ENCODE data around the gene KCNRG.
"Not testable (repeated sequence)": the region's sequence is repeated elsewhere in the genome, so short reads cannot be mapped to it uniquely, and the experiment has no call there.

KCNRG gene

GRCh38 chr13:50015258-50015657, at the start of gene KCNRG:
Gene KCNRG, plus strand, starts transcription at chr13:50015444. Its CDS starts 50 bp downstream, at chr13:50015494.
- DNase-seq: no peak

GRCh38 chr13:49967456-49967855, 47.8 kb upstream of the KCNRG start:
- no peak for DNase-seq

GRCh38 chr13:49972709-49973108, 42.5 kb upstream of the KCNRG start:
- DNase-seq: no peak

GRCh38 chr13:49975826-49976225, 39.4 kb upstream of the KCNRG start:
- DNase-seq: no peak

GRCh38 chr13:49976314-49977258, 38.7 kb upstream of the KCNRG start:
- peak; percentile 49 to 64 for DNase-seq

- no peak for DNase-seq
Measured at GRCh38 chr13:49977992-49978391, 37.3 kb upstream of the KCNRG start.

- DNase-seq: no peak
Measured at GRCh38 chr13:49980266-49980665, 35.0 kb upstream of the KCNRG start.

- DNase-seq: no peak
Measured at GRCh38 chr13:49985129-49985528, 30.1 kb upstream of the KCNRG start.

GRCh38 chr13:49986471-49986870, 28.8 kb upstream of the KCNRG start:
- no peak for DNase-seq

- DNase-seq: not testable (repeated sequence)
Measured at GRCh38 chr13:49990612-49991011, 24.6 kb upstream of the KCNRG start.

GRCh38 chr13:49993111-49993510, 22.1 kb upstream of the KCNRG start:
- DNase-seq: no peak

- DNase-seq: no peak
Measured at GRCh38 chr13:49993666-49994065, 21.6 kb upstream of the KCNRG start.

GRCh38 chr13:49995625-49996101, 19.6 kb upstream of the KCNRG start:
- no peak for DNase-seq

- DNase-seq: peak; percentile 57 to 76
Measured at GRCh38 chr13:49996161-49996915, 18.9 kb upstream of the KCNRG start.

GRCh38 chr13:49996951-49997895, 18.0 kb upstream of the KCNRG start, which contains the start of gene TRIM13:
Gene TRIM13, plus strand, starts transcription at chr13:49997042. Its CDS starts 14,899 bp downstream, at chr13:50011941.
- peak; percentile 76 to 78 for DNase-seq

GRCh38 chr13:49997955-49998354, 17.3 kb upstream of the KCNRG start:
- DNase-seq: no peak

- no peak for DNase-seq
Measured at GRCh38 chr13:49998714-49999624, 16.3 kb upstream of the KCNRG start.

- no peak for DNase-seq
Measured at GRCh38 chr13:50001287-50001686, 14.0 kb upstream of the KCNRG start.

GRCh38 chr13:50006426-50007135, 8.7 kb upstream of the KCNRG start:
- no peak for DNase-seq

- no peak for DNase-seq
Measured at GRCh38 chr13:50011461-50011860, 3.8 kb upstream of the KCNRG start.
